ENCODE data around the gene HDAC4.

GRCh38 chr2:239097428-239097696, 303.5 kb downstream of the HDAC4 start:
- TF ChIP-seq POLR2A (IDR thresholded peaks at IDR 0.05) = no peak
- TF ChIP-seq CTCF (IDR thresholded peaks at IDR 0.05) = no peak

Measured in testis (tissue), 2 donors.